Measurements from ENCODE around the gene GADL1.

- TF ChIP-seq CTCF (IDR thresholded peaks at IDR 0.05) (no peak), POLR2A (IDR thresholded peaks at IDR 0.05) (no peak)
Observed at GRCh38 chr3:30684356-30684755, 210.1 kb downstream of the GADL1 start.
